Sigmoid colon (tissue), 7 donors: Measurements from ENCODE around the gene JAK2. TPM values are rescaled to one million over a fixed set of nuclear protein-coding genes. Genes with fewer than 3 reads are reported as not detected.

Source experiments
- DNase-seq: peaks from one replicate; pipeline ENCODE4 v3.0.0-alpha.2; 2019
- H3K27ac ChIP-seq, 4 donors: fragments of 200-600 bp; sonication (generic); one replicate each; pipeline ENCODE4 v1.5.1; 2016 to 2019; ENCODE audit warnings: mild to moderate bottlenecking in 1 of 4
- H3K27me3 ChIP-seq, 3 donors: fragments of 200-600 bp; sonication (generic); one replicate each; pipeline ENCODE4 v1.5.1; 2019; ENCODE audit warnings: mild to moderate bottlenecking in 1 of 3
- H3K36me3 ChIP-seq, 4 donors: fragments of 200-600 bp; sonication (generic); one replicate each; pipeline ENCODE4 v1.5.1; 2016 to 2019
- H3K4me1 ChIP-seq, 4 donors: fragments of 200-600 bp; sonication (generic); one replicate each; pipeline ENCODE4 v1.5.1; 2017 to 2019
- H3K4me3 ChIP-seq, 4 donors: fragments of 200-600 bp; sonication (generic); one replicate each; pipeline ENCODE4 v1.5.1; 2017 to 2019; ENCODE audit warnings: mild to moderate bottlenecking in 2 of 4, moderate library complexity in 1 of 4
- H3K9me3 ChIP-seq, 4 donors: fragments of 200-600 bp in 3 of 4; sonication (generic) in 3 of 4; one replicate each; pipeline versions ENCODE4 v1.5.1 to v1.6.1; 2013 to 2019
- CTCF ChIP-seq, 4 experiments: fragments of 450-650 bp in 3 of 4; fragments of 200-600 bp in 1 of 4; IDR thresholded peaks; one replicate each; pipeline ENCODE4 v1.5.1; 2016 to 2019; ENCODE audit warnings: antibody characterized with exemption in 4 of 4, mild to moderate bottlenecking in 3 of 4, moderate library complexity in 2 of 4
- EP300 ChIP-seq, 4 donors: sonication (generic); formaldehyde crosslinking; IDR thresholded peaks; one replicate each; pipeline ENCODE4 v1.6.1; 2017; ENCODE audit warnings: antibody characterized with exemption in 4 of 4
- POLR2A ChIP-seq, 2 donors: fragments of 450-650 bp; IDR thresholded peaks; one replicate each; pipeline ENCODE4 v1.6.1; 2016; ENCODE audit warnings: antibody characterized with exemption in 2 of 2, mild to moderate bottlenecking in 2 of 2, moderate library complexity in 2 of 2
- POLR2AphosphoS5 ChIP-seq, 4 donors: sonication (generic); formaldehyde crosslinking; IDR thresholded peaks; one replicate each; pipeline ENCODE4 v1.6.1; 2017; ENCODE audit warnings: antibody characterized with exemption in 4 of 4
- WGBS, 2 donors: extraction: QIAGEN DNeasy Blood & Tissue Kit; methylation state at CpG; one replicate each; pipeline ENCODE4 v1.1.7; 2013; 5-methylcytosine and 5-hydroxymethylcytosine counted together
- intact Hi-C: fragments of 100-400 bp; cut with DNase I; formaldehyde crosslinking; loops from one replicate; pipeline ENCODE4 v1.15.1; 2023
- polyA plus RNA-seq, 3 donors: library from polyadenylated mRNA; stranded (reverse); fragments of 200-250 nt; gene quantifications; one replicate each; pipeline ENCODE4 v1.2.3, GENCODE V29; 2013
- total RNA-seq, 4 donors: library from RNA; depleted of rRNA; stranded (reverse); fragments of >200 nt; gene quantifications; one replicate each; pipeline ENCODE4 v1.1.0, GENCODE V29; 2016
- donor health status: healthy with polysubstance abuse.
- donor health status: Bipolar disorder and iron deficiency.
- donor health status: healthy.

Gene JAK2
- total and polyA plus RNA-seq, 7 donors: 5.3 to 36.8 (median 28.5) TPM

GRCh38 chr9:4992872-4993271, 7.8 kb downstream of the JAK2 start:
- Histone ChIP-seq H3K27ac (no peak overlapping the region), H3K9me3 (peaks cover 0 to 4% (median 0%) of the 10 kb centered on the region in 4 donors), H3K36me3 (peaks cover 0 to 22% (median 6%) of the 10 kb centered on the region in 4 donors), H3K27me3 (no peaks in the 10 kb centered on the region), H3K4me1 (peaks cover 0 to 35% (median 25%) of the 10 kb centered on the region in 4 donors), H3K4me3 (no peak overlapping the region)
- WGBS, 2 donors: 86 to 89% methylated on average over 1 of the region's 1 CpG
- intact Hi-C loops: no loop called here
- TF ChIP-seq CTCF (IDR thresholded peaks at IDR 0.05) (no peak), EP300 (IDR thresholded peaks at IDR 0.05) (no peak), POLR2AphosphoS5 (IDR thresholded peaks at IDR 0.05) (no peak), POLR2A (IDR thresholded peaks at IDR 0.05) (no peak)
- no peak for DNase-seq

GRCh38 chr9:4994166-4994890, 9.3 kb downstream of the JAK2 start:
- Histone ChIP-seq H3K4me1 (peaks cover 0 to 21% (median 12%) of the 10 kb centered on the region in 4 donors), H3K4me3 (no peak overlapping the region), H3K27me3 (no peaks in the 10 kb centered on the region), H3K27ac (peak overlapping the region in 2 of 4 donors; percentile 19 to 44), H3K9me3 (peaks cover 0 to 4% (median 0%) of the 10 kb centered on the region in 4 donors), H3K36me3 (peaks cover 0 to 27% (median 6%) of the 10 kb centered on the region in 4 donors)
- no peak for DNase-seq
- WGBS, 2 donors: 61 to 77% methylated on average over 4 of the region's 4 CpGs
- intact Hi-C loops: no loop called here
- TF ChIP-seq EP300 (IDR thresholded peaks at IDR 0.05) (no peak), POLR2A (IDR thresholded peaks at IDR 0.05) (no peak), POLR2AphosphoS5 (IDR thresholded peaks at IDR 0.05) (no peak), CTCF (IDR thresholded peaks at IDR 0.05) (no peak)

DNA sequence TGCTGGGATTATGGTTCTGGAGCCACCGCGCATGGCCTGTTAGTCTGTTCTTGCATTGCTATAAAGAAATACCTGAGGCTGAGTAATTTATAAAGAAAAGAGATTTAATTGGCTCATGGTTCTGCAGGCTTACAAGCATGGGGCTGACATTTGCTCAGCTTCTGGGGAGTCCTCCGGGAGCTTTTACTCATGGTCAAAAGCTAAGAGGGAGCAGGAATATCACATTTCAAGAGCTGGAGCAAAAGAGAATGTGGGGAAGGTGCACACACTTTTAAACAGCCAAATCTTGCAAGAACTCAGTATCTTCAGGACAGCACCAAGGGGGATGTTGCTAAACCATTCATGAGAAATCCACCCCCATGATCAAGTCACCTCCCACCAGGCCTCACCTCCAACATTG, 12.1 kb downstream of the JAK2 start:
- TF ChIP-seq POLR2AphosphoS5 (IDR thresholded peaks at IDR 0.05): no peak
- no peak for TF ChIP-seq POLR2A (IDR thresholded peaks at IDR 0.05)
- no peak for TF ChIP-seq CTCF (IDR thresholded peaks at IDR 0.05)
- TF ChIP-seq EP300 (IDR thresholded peaks at IDR 0.05): no peak
- H3K27ac ChIP-seq: no peak overlapping the region
- peaks cover 0 to 21% (median 4%) of the 10 kb centered on the region in 4 donors for H3K4me1 ChIP-seq
- peaks cover 0 to 23% (median 5%) of the 10 kb centered on the region in 4 donors for H3K36me3 ChIP-seq
- no peaks in the 10 kb centered on the region for H3K27me3 ChIP-seq
- intact Hi-C loops: no loop called here
- no peak overlapping the region for H3K4me3 ChIP-seq
- WGBS, 2 donors: 98 to 99% methylated on average over 3 of the region's 3 CpGs
- H3K9me3 ChIP-seq: peaks cover 0 to 9% (median 0%) of the 10 kb centered on the region in 4 donors
- DNase-seq: no peak

GRCh38 chr9:4997631-4998030, 12.6 kb downstream of the JAK2 start:
- TF ChIP-seq POLR2AphosphoS5 (IDR thresholded peaks at IDR 0.05): no peak
- no peak for TF ChIP-seq CTCF (IDR thresholded peaks at IDR 0.05)
- TF ChIP-seq POLR2A (IDR thresholded peaks at IDR 0.05): no peak
- TF ChIP-seq EP300 (IDR thresholded peaks at IDR 0.05): no peak
- intact Hi-C loops: no loop called here
- DNase-seq: no peak
- Histone ChIP-seq H3K9me3 (peaks cover 0 to 9% (median 0%) of the 10 kb centered on the region in 4 donors), H3K36me3 (peaks cover 0 to 19% (median 2%) of the 10 kb centered on the region in 4 donors), H3K27ac (no peak overlapping the region), H3K4me1 (peaks cover 0 to 21% (median 4%) of the 10 kb centered on the region in 4 donors), H3K27me3 (no peaks in the 10 kb centered on the region), H3K4me3 (no peak overlapping the region)
